Activated CD4-positive, alpha-beta T cell treated with anti-CD3 and anti-CD28 coated beads, Interleukin-2, amount 50 U/mL, for 24 hours (primary cell): Measurements from ENCODE around the gene TBX3.
"Not testable (repeated sequence)": the region's sequence is repeated elsewhere in the genome, so short reads cannot be mapped to it uniquely, and the experiment has no call there.

Source experiments
- DNase-seq, 2 donors: peaks; one replicate each; pipeline ENCODE4 v3.0.0-alpha.2; 2020; ENCODE audit warnings: low read depth in 1 of 2, low spot score in 1 of 2

Gene TBX3

DNA sequence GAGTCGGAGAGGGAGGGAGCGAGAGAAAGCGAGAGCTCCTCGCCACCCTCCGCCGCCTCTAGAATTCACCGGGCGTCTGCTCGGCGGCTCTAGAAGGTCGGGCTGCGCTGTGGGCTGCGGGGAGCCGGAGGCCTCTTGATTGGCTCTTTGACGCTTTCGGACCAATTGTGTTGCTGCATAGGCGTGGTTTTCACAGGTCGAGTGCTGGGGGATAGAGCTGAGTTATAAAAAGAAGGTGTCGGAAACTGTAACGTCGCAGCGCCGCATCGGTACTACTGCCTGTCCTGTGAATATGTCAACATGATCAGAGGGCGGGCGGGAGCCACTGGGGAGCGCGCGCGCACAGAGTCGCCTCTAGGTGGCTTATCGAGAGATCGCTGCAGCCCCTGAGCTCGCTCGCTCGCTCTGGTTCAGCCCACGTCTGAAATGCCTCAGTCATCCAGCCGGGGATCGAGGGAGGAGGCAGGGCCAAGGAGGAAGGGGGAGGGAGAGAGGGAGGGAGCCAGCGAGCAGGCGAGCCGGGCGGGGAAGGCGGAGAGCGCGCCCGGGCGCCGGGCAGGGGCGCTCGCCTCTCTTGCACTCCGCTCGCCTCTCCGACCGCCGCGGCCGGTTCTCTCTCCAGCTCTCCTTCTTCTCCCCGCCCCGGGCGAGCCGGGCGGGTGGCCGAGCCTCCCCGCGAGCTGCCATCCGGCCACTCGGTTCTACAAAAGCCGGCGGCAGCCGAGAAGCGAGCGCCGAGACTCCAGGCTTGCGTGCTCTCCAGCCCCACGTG is at the start of gene TBX3:
TSS of gene TBX3 (minus strand) at position 78 of the 772 bp plus-strand sequence. CDS start 975 bp downstream, outside the sequence.
- peak in 1 of 2 donors; percentile 43 for DNase-seq

DNA sequence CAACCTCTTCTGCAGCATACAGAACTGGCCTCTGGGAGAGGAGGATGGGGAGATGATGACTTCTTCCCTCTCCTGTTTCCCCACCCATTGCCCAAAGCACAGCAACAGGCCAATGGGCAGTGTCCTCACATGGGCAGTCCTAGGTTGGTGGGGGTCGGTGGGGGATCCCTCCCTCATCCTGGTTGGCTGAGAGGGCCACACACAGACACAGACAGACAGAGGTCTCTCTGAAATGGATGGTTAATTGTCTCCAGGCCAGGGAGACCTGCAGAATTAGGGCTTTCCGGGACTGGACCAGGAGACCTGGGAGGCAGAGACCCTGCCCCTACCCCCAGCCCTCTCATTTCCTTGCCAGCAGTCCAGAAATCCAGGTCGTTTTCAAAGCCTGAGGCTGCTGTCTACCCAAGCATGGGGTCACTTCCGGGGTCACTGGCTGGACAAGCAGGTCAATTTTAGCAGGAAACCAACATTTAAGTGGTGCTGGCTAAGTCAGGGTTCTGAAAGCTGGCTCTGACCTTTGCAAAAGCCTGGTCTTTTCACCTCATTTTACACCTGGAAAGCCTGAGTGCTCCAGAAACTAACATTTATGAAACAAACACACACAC is 48.6 kb upstream of the TBX3 start:
- no peak for DNase-seq

DNA sequence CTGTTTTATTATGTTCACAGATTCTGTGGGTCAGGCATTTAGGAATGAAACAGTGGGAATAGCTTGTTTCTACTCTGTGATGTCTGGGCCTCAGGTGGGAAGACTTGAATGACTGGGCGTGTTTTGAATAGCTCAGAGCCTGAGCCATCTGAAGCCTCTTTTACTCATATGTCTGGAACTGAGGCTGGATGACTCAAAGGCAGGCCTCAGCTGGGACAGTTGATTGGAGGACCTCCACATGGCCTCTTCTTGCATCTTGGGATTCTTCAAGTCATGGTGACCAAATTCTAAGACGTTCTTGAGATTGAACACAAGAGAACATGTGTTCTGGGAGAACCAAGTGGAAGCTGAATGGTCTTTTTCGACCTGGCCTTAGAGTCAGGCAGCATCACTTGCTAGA is 45.8 kb upstream of the TBX3 start:
- no peak for DNase-seq

DNA sequence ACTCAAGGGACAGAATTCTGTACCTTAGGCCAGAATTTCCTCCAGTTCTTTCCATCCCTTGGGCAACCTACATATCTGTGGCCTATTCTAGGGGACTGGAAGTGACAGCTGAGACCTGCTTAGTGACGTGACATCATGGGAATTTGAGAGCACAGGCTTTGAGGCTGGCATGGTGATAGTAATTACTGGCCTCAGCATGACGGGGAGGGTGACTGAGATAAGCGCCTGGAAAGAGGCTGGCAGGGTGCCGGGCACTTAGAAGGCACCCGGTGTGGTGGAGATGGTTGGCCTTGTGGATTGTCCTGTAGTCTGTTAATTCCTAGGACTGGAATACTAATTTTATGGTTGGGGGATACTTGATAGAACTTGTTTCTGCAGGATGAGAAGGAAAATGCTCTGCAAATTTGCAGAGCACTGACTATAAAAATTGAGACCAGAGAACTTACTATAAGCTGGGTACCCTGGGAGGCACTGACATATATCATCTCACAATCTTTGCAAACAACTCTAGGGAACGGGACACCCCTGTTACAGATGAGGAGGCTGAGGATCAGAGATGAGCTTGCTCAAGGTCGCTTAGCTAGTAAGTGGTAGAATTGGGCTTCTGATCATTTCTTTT is 42.2 kb upstream of the TBX3 start:
- DNase-seq, result no peak

DNA sequence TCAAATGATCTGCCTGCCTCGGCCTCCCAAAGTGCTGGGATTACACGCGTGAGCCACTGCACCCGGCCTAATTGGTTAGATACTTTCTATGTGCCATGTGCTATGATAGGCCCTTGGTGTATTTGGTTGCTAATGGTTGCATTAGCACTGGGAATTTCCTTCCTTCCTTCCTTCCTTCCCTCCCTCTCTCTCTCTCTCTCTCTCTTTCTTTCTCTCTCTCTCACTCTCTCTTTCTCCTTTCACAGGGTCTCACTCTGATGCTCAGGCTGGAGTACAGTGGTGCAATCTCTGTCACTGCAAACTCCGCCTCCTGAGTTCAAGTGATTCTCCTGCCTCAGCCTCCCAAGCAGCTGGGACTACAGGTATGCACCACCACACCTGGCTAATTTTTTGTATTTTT is 38.2 kb upstream of the TBX3 start:
- not testable (repeated sequence) for DNase-seq

DNA sequence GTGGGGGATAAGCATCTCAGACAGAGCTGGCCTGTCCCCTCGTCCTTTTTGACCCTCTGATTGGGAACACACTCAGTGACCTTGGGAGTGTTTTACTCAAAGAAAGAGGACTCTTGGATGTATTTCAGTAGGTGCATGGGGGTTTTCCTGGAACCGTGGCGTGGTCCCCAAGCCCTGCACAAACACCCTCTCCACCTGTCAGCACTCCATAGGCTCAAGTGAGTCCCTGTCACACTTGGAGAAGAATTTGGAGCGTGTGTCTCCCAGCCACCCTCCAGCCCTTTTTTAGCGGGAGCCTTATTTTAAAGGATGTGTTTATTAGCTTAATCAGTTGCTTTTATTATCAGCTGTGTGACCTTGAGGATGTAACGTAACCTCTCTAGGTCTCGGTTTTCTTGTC is 37.3 kb upstream of the TBX3 start:
- DNase-seq, result no peak

DNA sequence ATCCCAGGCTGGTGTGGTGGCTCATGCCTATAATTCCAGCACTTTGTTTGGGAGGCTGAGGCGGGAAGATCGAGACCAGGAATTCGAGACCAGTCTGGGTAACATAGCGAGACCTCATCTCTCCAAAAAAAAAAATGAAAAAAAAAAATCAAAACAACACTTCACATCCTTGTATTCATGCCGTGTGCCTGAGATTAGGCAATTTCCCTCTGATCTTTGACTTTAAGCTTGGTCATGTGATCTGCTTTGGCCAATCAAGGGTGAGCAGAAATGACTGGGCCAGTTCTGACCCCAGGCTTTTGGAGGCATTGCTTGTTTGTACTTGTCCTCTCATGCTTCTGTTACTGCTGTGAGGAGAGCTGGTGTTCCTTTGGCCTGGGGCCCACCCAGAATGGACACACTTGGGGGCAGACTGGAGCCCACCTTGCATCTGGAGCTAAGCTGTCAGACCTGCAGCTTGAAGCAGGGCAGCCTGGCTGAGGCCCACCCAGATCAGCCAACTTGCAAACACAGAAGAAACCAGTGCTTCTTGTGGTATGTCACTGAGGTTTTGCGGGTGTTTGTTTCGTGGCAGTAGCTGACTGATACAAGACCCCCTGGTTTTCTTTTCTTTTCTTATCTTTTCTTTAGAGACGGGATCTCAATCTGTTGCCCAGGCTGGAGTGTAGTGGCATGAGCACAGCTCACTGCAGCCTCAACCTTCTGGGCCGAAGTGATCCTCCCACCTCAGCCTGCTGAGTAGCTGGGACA is 29.7 kb upstream of the TBX3 start:
- no peak for DNase-seq

DNA sequence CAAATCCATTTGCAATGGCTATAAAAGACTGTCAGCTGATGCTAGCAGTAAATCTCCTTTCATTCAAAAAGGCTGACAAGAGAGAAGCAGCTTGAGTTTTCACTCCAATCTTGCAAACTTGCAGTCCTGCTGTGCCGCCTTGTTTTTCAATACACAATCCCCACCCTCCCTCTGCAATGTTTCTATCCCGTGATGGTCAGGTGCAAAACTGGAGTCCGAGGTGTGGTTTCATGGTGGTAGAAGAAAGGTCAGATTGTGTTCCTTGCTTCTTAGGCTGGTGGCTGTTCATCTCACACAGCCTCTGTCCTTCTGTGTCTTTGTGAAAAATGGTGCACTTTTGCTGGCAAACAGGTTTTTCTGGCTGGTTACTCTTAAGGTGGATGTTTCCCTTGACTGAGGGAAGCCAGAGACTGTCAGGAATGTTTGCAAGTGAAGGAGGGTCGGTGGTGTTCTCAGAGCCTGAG is 27.7 kb upstream of the TBX3 start:
- no peak for DNase-seq

DNA sequence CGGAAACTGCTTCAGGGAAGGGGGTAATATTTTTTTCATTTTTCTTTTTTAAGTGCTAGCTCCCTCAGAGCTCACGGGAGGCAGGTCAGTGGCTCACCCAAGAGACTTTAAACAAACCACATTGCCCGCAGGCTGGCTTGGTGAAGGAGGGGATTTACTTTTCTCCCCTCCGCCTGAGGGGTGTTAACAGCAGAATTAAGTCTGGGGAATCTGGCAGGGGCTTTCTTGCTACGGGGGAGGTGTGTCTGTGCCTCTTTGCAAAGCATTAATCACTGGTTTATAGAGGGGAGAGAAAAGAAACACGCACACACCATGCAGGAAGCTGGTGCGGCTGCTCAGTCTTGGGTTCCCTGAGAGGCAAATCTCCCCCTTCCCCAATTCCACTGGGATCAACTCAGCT is 26.2 kb upstream of the TBX3 start:
- no peak for DNase-seq

DNA sequence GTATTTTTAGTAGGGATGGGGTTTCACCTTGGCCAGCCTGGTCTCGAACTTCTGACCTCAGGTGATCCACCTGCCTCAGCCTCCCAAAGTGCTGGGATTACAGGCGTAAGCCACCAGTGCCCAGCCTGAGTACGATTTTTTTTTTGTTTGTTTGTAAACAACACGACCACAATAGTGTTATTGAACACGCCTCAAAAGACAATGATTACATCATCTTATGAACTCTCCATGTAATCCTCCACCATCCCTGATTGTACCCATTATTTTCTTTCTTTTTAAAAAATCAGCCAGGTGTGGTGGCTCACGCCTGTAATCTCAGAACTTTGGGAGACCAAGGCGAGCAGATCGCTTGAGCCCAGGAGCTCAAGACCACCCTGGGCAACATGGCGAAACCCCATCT is 25.1 kb upstream of the TBX3 start:
- no peak for DNase-seq

DNA sequence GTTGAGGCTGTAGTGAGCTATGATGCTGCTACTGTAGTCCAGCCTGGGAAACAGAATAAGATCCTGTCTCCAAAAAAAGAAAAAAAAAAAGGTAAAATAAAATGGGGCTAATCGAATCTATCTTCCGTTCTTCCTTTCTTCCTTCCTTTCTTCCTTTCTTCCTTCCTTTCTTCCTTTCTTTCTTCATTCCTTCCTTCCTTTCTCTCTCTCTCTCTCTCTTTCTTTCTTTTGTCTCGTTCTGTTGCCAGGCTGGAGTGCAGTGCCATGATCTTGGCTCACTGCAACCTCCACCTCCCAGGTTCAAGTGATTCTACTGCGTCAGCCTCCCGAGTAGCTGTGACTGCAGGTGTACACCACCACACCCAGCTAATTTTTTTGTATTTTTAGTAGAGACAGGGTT is 24.6 kb upstream of the TBX3 start:
- DNase-seq, result not testable (repeated sequence)

DNA sequence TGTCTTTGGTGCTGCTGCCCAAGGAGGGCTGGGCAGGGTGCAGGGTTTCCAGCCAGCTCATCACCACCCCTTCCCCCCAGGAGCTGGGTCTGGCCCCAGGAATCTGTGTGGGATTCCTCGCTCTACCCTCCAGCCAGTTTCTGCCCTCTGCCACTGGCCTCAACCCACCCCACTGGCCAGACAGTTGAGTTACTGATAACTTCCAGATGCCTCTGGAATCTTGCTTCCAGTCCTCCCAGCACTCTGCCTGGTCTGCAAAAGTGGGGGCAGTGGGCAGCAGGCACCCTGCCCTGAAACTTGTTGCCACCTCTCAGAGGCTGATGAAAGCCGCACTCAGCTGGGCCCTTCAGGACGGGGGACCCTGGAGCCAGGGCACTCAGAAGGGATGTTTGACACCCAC is 20.1 kb upstream of the TBX3 start:
- DNase-seq, result no peak

DNA sequence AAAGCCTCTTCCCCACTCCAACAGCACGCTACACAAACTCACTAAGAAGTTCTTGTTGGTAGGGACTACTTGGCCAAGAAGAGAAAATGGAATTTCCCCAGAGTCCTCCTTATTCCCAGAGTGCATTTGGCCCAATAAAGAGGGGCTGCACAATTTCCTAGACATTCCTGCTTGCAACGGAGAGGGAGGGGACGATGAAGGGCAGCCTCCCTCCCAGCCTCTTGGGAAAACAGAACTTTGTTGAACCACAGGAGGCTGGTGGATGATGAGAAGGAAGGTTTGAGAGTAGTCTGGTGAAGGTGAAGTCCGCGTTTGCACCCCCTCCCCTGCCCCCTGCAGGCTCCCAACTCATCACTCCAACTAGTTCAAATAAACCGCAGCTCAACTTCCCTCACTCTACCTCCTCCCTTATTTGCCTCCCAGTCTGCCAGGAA is 19.1 kb upstream of the TBX3 start:
- DNase-seq, result no peak

DNA sequence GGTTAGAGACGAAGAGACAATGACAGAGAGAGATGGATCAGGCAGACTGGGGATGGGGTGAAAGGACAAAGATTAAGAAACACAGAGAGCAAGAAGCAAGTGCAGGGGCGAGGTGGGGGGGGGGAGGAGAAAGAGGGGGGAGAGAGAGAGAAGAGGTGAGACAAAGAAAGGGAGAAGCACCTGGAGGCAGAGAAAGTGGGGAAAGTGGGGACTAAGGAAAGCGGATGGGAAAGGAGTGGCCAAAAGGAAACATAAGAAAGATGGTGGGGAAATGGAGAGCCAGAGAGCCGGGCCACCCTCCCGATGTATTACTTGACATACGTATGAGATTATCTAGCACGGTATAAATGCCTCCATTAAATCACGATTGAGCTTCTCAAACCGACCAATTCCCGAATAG is 18.5 kb upstream of the TBX3 start:
- DNase-seq, result no peak

DNA sequence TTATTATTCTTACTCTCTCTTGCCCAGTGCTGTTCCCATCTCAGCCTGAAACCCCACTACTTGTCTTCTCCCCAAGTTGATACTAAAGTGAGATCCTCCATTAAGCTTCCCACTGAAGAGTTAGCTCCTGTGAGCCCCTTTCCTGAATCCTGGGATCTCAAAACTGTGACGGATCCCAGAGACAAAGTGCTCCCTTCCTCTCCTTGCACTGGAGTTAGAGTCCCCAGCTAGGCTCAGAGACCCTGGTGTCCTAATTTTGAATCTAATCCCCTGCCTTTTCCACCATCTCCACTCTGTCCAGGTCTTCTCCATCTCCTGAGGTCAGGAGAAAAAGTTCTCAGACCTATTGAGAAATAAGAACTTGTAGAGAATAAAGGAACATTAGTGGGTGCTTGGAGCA is 17.6 kb upstream of the TBX3 start:
- DNase-seq, result no peak

DNA sequence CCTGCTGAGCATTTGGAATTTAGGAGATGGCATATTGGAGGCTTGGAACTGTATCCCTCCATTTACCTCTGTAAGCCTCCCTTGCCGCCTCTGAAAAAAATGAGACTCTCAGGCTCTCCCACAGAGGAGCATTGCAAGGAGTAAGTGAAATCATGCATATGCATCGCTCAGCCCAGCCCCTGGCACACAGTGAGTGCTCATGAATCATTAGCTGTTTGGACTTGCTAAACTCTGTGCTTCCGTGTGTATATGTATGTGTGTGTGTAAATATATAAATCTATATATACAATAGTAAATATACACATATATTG is 17.1 kb upstream of the TBX3 start:
- no peak for DNase-seq

DNA sequence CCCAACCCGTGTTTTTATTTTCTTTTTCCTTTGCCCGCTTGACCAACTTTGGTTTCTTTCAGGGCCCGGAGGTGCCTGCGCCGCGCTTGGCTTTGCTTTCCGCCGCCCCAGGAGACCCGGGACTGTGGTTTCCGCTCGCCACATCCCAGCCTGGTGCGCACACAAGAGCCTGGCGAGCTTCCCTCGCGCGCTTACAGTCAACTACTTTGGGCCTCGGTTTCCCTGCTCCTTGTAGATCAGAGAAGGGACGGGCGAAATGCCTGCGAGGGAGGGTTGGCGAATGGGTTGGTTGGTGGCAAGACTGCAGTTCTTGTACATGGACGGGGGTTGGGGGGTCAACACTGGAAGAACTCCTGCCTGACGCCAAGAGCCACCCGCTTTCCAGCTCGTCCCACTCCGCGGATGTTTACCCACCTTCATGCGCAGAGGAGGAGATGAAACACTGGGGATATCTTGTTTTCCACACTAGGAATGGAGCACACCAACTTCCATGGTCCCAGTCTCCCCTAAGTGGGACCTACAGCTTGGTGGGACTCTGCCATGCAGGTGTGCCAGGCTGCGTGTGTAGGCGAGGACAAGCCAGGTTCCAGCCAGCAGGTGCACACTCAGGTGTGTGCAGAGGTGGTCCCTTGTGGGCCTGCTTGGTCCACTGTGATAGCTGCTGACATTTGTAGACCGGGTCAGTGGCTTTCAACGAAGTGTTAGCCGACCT is 16.6 kb upstream of the TBX3 start:
- no peak for DNase-seq

DNA sequence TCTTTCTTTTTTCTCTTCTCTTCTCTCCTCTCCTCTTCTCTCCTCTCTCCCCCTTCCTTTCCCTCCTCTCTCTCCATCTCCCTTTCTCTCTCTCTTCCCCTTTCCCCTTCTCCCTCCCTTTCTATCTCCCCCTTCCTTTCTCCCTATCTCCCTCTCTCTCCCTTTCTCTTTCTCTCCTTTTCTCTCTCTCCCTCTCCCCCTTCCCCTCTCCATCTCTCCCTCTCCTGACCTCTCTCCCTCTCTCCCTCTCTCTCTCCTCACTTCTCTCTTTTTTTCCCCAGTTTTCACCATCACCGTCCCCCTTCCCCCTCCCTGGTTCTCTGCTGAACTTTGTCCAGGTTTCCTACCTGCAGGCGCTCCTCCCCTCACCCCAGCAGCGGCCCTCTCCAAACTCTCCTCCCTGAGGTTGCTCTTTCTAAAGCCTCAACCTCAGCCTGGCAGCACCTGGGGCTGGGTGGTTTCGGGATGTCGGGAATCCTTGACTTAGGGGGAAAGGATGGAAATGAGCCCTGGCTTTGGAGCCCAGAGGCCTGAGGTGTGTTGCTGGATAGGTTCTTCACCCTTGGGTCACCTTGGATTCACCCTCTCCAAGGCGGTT is 14.7 kb upstream of the TBX3 start:
- no peak for DNase-seq

DNA sequence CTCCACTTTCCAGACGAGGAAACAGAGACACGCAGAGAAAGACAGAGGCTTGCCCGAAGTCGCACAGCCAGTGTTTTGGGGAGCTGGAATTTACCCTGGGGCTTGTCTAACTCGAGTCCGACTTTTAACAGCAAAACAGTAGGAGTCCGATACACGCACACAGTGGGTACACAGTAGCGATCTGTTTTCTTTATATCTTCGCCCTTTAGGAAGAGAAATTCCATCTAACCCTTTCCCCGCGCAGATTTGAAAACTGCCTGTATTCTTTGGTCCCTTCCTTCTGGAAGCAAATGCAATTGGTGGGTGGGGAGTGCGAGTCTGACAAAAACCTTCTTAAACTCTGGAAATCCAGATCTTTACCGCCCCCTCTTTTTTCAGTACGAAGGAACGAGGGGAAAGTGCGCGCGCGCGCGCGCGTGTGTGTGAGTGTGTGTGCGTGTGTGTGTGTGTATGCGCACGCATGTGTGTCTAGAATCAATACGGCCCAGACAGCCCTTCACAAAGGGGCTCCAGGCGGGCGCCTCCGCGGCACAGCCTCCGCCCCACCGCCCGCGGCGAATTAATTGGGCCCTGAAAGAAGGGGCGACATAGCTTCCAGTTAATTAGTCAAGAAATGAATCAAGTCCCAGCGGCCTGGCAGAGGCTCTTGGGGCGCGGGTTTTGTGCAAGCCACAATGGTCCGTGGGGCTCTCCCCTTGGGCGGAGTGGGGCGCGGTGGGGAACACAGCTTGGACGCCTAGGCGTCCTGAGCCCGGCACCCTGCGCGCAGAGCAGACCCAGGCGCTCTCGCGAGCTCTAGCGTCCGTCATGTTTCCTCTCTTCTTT is 14.0 kb upstream of the TBX3 start:
- no peak for DNase-seq

DNA sequence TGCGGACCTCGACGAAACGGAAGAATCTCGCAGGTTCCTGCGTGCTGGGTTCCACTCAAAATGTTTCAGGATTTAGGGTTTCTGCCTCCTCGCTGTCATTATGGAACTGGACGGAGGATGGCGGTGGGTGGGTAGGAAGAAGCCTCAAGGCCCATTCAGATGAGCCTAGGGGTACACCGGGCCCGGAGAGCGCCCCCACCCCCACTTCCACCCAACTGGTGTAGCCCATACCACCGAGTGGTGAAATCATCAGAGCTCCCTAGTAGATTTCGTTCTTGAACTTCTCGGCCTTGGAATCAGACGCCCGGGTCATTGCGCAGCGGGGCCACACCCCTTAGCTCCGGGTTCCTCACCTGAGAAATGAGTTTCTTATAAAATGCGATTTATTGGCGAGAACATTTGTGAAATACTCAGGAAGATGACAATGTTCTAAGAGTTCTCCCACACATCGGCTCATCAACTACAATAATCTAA is 13.3 kb upstream of the TBX3 start:
- DNase-seq, result no peak
